Panc1 (cell line): ENCODE results near the gene CCL20. TPM values are rescaled to one million over a fixed set of nuclear protein-coding genes. Genes with fewer than 3 reads are reported as not detected.

Experiments used
- ATAC-seq: fragments of 200-7000 bp; cut with Tn5 transposase; 2 replicates; pipeline ENCODE4 v1.9.1; 2020; ENCODE audit warnings: mild to moderate bottlenecking, moderate library complexity
- BruUV-seq: library from RNA; stranded (reverse); fragments of 400-500 nt; replicated peaks from 2 replicates; lab custom pipeline; 2021; lab: Mats Ljungman, UMichigan
- CTCF ChIA-PET: fragments of 300-600 bp; sonication (Branson Sonifier 250); formaldehyde crosslinking; loops from one replicate; lab custom pipeline; 2022; ENCODE audit warnings: antibody characterized with exemption; lab: Charles Lee
- POLR2A ChIA-PET: fragments of 300-600 bp; sonication (Branson Sonifier 250); formaldehyde crosslinking; loops from one replicate; lab custom pipeline; 2022; ENCODE audit warnings: antibody characterized with exemption; lab: Charles Lee
- DNase-seq: peaks from one replicate; pipeline ENCODE4 v3.0.0-alpha.2; 2010; ENCODE audit warnings: low read depth, low spot score
- H3K27ac ChIP-seq: 2 replicates; pipeline ENCODE4 v1.5.1; 2011; ENCODE audit warnings: mild to moderate bottlenecking, low read length, inconsistent platforms
- H3K27me3 ChIP-seq: fragments of 200-500 bp; sonication (Bioruptor generic); 2 replicates; pipeline ENCODE4 v1.6.0; 2014; ENCODE audit warnings: low read length, inconsistent platforms; ENCODE audit not compliant: control insufficient read depth, insufficient read depth
- H3K36me3 ChIP-seq: fragments of 200-500 bp; sonication (Bioruptor generic); 2 replicates; pipeline ENCODE4 v1.5.1; 2014; ENCODE audit warnings: inconsistent platforms, mild to moderate bottlenecking, low read length, moderate library complexity; ENCODE audit not compliant: control insufficient read depth, insufficient read depth
- H3K4me1 ChIP-seq: 2 replicates; pipeline ENCODE4 v1.5.1; 2011; ENCODE audit warnings: inconsistent platforms, mild to moderate bottlenecking, low read length, moderate library complexity; ENCODE audit not compliant: control insufficient read depth, insufficient read depth
- H3K4me3 ChIP-seq, 2 experiments: 2 replicates each; pipeline ENCODE4 v1.5.1; 2011 to 2012; ENCODE audit warnings: low read depth in 2 of 2, low read length in 2 of 2, mild to moderate bottlenecking in 2 of 2, inconsistent platforms in 1 of 2, moderate library complexity in 1 of 2
- H3K9me3 ChIP-seq: fragments of 200-500 bp; sonication (Bioruptor generic); 2 replicates; pipeline ENCODE4 v1.5.1; 2014; ENCODE audit warnings: low read depth, mild to moderate bottlenecking, inconsistent platforms, low read length, moderate library complexity; ENCODE audit not compliant: control insufficient read depth, insufficient read depth
- POLR2AphosphoS5 ChIP-seq: IDR thresholded peaks from 2 replicates; pipeline ENCODE4 v1.6.1; 2012; ENCODE audit warnings: mild to moderate bottlenecking, low read depth, low read length, moderate library complexity
- SIN3A ChIP-seq: IDR thresholded peaks from 2 replicates; pipeline ENCODE4 v1.6.1; 2012; ENCODE audit warnings: low read depth, mild to moderate bottlenecking, low read length, moderate library complexity, borderline replicate concordance; ENCODE audit not compliant: insufficient read depth
- TCF7L2 ChIP-seq: IDR thresholded peaks from 2 replicates; pipeline ENCODE4 v1.6.1; 2011; ENCODE audit warnings: mild to moderate bottlenecking, low read depth, low read length, inconsistent platforms
- in situ Hi-C: cut with HindIII; loops from 2 replicates; pipeline ENCODE4 v1.10.0; 2016; ENCODE audit warnings: low sequenced_read_pairs, low pct_unique_long_range_greater_than_20kb
- intact Hi-C: fragments of 100-400 bp; cut with micrococcal nuclease; formaldehyde crosslinking; loops from one replicate; pipeline ENCODE4 v1.10.0; 2022; ENCODE audit not compliant: unreplicated experiment
- total RNA-seq: library from RNA; stranded (reverse); gene quantifications from one replicate; pipeline ENCODE4 v1.2.1, GENCODE V29; 2021; ENCODE audit not compliant: unreplicated experiment
- TF ChIP-seq, protein P1 (sequence below): fragments of 450-650 bp; IDR thresholded peaks from 2 replicates; pipeline ENCODE4 v1.5.1; 2017; ENCODE audit warnings: mild to moderate bottlenecking
- TF ChIP-seq, protein P2 (sequence below), 2 experiments: IDR thresholded peaks; 2 replicates each; pipeline ENCODE4 v1.6.1; 2011 to 2012; ENCODE audit warnings: low read depth in 2 of 2, control low read depth in 1 of 2, low read length in 1 of 2, mild to moderate bottlenecking in 1 of 2, moderate library complexity in 1 of 2; ENCODE audit not compliant: insufficient read depth in 1 of 2

Gene CCL20
- total RNA-seq, 1 experiment from 2014 or later, result not detected

DNA sequence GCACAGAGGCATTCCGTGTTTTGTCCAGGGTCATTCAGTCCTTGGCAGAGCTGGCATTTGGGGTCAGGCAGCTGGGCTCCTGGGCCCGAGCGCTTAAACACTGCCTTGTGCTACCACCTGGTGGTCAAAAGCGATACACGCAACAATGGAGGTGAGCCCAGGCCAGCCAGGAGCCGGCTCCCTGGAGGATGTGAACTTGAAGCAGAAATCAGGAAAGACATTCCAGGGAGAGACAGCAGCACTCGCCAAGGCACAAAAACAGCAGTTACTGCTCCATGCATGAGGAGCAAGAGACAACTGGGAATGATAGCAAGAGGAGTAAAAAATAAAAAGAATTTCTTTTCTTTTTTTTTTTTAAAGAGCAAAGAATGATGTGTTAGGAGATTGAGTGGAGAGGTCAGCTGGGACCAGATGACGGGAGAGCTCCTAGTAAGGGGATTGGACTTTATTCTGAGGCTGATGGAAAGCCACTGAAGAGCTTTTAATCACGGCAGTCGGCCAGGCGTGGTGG is 47.2 kb upstream of the CCL20 start:
- H3K27ac ChIP-seq, result no peak overlapping the region

DNA sequence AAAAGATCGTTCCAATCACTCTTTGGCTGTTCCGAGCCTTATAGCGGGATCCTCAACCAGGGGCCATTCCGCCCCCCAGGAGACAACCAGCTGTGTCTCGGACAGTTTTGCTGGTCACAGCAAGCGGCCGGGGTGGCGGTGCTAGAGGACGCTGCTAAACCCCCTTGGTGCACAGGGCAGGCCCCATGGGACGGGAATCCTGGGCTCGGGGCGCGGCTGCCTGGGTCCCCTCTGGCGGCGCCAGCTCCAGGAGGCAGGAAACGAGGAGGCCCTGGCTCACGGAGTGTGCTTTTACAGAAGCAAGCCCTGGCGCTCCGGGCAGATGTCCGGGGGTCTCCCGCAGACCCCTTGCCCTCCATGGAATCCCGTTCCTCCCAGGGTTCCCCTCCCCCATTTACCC is 45.8 kb upstream of the CCL20 start:
- ATAC-seq (no peak), DNase-seq (no peak)
- Histone ChIP-seq H3K9me3 (no peaks in the 10 kb centered on the region), H3K4me3 (no peak overlapping the region), H3K4me1 (no peaks in the 10 kb centered on the region), H3K27ac (no peak overlapping the region), H3K36me3 (no peaks in the 10 kb centered on the region), H3K27me3 (no peaks in the 10 kb centered on the region)
- POLR2A ChIA-PET, result no interaction called here
- no TSS peak for BruUV-seq
- in situ Hi-C loops, result no loop called here
- TF ChIP-seq SIN3A (no peak), POLR2AphosphoS5 (no peak), TCF7L2 (no peak)
- TF ChIP-seq, protein P1, sequence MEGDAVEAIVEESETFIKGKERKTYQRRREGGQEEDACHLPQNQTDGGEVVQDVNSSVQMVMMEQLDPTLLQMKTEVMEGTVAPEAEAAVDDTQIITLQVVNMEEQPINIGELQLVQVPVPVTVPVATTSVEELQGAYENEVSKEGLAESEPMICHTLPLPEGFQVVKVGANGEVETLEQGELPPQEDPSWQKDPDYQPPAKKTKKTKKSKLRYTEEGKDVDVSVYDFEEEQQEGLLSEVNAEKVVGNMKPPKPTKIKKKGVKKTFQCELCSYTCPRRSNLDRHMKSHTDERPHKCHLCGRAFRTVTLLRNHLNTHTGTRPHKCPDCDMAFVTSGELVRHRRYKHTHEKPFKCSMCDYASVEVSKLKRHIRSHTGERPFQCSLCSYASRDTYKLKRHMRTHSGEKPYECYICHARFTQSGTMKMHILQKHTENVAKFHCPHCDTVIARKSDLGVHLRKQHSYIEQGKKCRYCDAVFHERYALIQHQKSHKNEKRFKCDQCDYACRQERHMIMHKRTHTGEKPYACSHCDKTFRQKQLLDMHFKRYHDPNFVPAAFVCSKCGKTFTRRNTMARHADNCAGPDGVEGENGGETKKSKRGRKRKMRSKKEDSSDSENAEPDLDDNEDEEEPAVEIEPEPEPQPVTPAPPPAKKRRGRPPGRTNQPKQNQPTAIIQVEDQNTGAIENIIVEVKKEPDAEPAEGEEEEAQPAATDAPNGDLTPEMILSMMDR, result no peak
- TF ChIP-seq, protein P2, sequence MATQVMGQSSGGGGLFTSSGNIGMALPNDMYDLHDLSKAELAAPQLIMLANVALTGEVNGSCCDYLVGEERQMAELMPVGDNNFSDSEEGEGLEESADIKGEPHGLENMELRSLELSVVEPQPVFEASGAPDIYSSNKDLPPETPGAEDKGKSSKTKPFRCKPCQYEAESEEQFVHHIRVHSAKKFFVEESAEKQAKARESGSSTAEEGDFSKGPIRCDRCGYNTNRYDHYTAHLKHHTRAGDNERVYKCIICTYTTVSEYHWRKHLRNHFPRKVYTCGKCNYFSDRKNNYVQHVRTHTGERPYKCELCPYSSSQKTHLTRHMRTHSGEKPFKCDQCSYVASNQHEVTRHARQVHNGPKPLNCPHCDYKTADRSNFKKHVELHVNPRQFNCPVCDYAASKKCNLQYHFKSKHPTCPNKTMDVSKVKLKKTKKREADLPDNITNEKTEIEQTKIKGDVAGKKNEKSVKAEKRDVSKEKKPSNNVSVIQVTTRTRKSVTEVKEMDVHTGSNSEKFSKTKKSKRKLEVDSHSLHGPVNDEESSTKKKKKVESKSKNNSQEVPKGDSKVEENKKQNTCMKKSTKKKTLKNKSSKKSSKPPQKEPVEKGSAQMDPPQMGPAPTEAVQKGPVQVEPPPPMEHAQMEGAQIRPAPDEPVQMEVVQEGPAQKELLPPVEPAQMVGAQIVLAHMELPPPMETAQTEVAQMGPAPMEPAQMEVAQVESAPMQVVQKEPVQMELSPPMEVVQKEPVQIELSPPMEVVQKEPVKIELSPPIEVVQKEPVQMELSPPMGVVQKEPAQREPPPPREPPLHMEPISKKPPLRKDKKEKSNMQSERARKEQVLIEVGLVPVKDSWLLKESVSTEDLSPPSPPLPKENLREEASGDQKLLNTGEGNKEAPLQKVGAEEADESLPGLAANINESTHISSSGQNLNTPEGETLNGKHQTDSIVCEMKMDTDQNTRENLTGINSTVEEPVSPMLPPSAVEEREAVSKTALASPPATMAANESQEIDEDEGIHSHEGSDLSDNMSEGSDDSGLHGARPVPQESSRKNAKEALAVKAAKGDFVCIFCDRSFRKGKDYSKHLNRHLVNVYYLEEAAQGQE (IDR thresholded peaks at IDR 0.05; ENCODE audit: insufficient read depth in 1 of 2, low read depth in 2 of 2, low read length in 1 of 2), result no peak
- CTCF ChIA-PET, result no interaction called here
- intact Hi-C loops, result loop anchor here (2.0 to 10.0 kb wide), 2 partner anchors 193 to 361 kb away; no protein-coding TSS in a partner anchor

More for the DNA sequence above, 47.2 kb upstream of the CCL20 start:
- ChIA-PET POLR2A (no interaction called here), CTCF (interaction anchor here (0.5 to 2.5 kb wide), 6 partner anchors 108 to 296 kb away, joined by 3 to 33 read pairs (median 4); no protein-coding TSS in a partner anchor)
- Histone ChIP-seq H3K4me1 (no peaks in the 10 kb centered on the region), H3K36me3 (no peaks in the 10 kb centered on the region), H3K4me3 (no peak overlapping the region), H3K27me3 (no peaks in the 10 kb centered on the region), H3K9me3 (no peaks in the 10 kb centered on the region)
- TF ChIP-seq, protein P1, result peak; percentile 84
- no peak for TF ChIP-seq TCF7L2
- BruUV-seq, result no TSS peak
- DNase-seq (peak; percentile 53), ATAC-seq (peak; percentile 99)
- in situ Hi-C loops, result no loop called here
- intact Hi-C loops, result loop anchor here (1.0 to 10.0 kb wide), 3 partner anchors 108 to 360 kb away; no protein-coding TSS in a partner anchor
